ENCODE results near the gene RPL36. TPM values are rescaled to one million over a fixed set of nuclear protein-coding genes. Genes with fewer than 3 reads are reported as not detected.
A peak's percentile ranks its signal among the peaks of the same experiment; 100 is the strongest.

RPL36 gene
- total and polyA plus RNA-seq, 5 donors, result 451 to 727 (median 488) TPM

DNA sequence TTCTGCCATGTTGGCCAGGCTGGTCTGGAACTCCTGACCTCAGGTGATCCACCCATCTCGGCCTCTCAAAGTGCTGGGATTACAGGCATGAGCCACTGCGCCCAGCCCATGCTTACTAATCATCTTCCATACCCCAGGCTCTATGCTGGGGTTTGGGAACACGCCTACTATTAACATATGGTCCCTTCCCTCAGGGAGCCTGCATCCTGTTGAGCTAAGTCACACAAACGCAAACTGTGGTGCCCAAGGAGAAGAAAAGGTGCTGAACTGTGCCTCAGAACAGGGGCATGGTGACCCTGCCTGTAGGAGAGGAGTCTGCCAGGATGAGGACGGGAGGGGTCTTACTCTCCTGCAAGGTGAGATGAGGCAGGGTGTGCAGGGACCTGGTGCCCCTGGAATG is 15.4 kb upstream of the RPL36 start:
- no peak for ATAC-seq
- 85% methylated on average over 5 of the region's 5 CpGs for WGBS
- intact Hi-C loops (cut with DNase I), result no loop called here

DNA sequence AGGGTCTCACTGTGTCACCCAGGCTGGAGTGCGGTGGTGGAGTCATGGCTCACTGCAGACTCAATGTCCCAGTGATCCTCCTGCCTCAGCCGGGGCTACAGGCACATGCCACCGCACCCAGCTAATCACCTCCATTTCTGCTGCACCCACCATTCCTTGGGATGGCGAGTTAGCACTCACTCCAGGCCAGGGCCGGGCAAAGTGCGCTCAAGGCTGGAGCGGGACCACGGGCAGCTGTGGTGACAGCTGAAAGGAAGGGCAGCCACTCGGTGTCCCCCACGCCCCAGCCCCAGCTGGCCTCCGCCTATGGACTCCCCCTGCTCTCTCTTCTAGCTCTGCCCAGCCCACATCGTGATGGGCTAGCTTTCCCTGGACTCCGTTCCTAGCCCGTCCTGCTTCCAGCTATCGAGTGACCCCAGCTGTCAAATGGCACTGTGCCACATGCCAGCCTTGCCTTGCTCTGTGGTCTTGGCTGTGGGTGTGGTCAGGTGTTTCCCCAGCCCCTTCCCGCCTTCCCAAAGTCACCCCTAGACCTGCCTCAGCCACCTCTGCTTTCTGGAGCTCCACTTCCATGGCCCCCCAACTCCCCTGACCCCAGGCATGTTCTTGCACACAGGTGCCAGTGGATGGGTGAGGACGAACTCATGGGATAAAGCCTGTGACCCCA is 13.9 kb upstream of the RPL36 start:
- H3K4me1 ChIP-seq (ENCODE audit: control insufficient read depth, insufficient read depth, low read length), result peaks cover 12% of the 10 kb centered on the region
- H3K4me3 ChIP-seq (ENCODE audit: low read length), result no peak overlapping the region
- no peaks in the 10 kb centered on the region for H3K9me3 ChIP-seq (ENCODE audit: control insufficient read depth, low read length)
- H3K27me3 ChIP-seq (ENCODE audit: control insufficient read depth, insufficient read depth), result no peaks in the 10 kb centered on the region
- WGBS, result 65% methylated on average over 17 of the region's 17 CpGs
- DNase-seq (peak in 1 of 3 donors; percentile 55), ATAC-seq (no peak)
- H3K27ac ChIP-seq (ENCODE audit: low read length), result no peak overlapping the region
- intact Hi-C loops (cut with DNase I), result no loop called here

More for the DNA sequence above, 15.4 kb upstream of the RPL36 start:
- Histone ChIP-seq H3K9me3 (ENCODE audit: control insufficient read depth, low read length) (no peaks in the 10 kb centered on the region), H3K27ac (ENCODE audit: low read length) (no peak overlapping the region), H3K4me3 (ENCODE audit: low read length) (no peak overlapping the region), H3K27me3 (ENCODE audit: control insufficient read depth, insufficient read depth) (no peaks in the 10 kb centered on the region), H3K4me1 (ENCODE audit: control insufficient read depth, insufficient read depth, low read length) (peaks cover 9% of the 10 kb centered on the region)
- DNase-seq, result peak in 1 of 3 donors; percentile 9

DNA sequence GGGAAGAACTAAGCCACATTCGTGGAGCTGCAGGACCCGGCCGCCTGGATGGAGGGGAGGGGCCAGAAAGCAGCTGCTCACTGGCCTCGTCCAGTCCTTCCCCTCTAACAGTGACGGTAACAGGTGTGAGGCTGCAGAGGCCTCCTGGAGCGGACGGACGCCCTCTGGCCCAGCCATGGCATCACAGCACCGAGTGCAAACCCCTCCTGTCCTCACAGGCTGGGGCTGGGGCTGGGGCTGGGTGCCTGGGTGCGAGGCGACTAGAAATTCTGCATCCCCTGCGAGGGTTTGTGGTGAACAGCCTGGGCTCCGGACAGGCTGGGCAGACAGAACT is 13.4 kb upstream of the RPL36 start:
- no peak overlapping the region for H3K27ac ChIP-seq (ENCODE audit: low read length)
- no peaks in the 10 kb centered on the region for H3K27me3 ChIP-seq (ENCODE audit: control insufficient read depth, insufficient read depth)
- intact Hi-C loops (cut with DNase I), result no loop called here
- DNase-seq, result peak in 1 of 3 donors; percentile 57
- H3K4me1 ChIP-seq (ENCODE audit: control insufficient read depth, insufficient read depth, low read length), result peaks cover 13% of the 10 kb centered on the region
- no peaks in the 10 kb centered on the region for H3K9me3 ChIP-seq (ENCODE audit: control insufficient read depth, low read length)
- 64% methylated on average over 13 of the region's 13 CpGs for WGBS
- ATAC-seq, result no peak
- no peak overlapping the region for H3K4me3 ChIP-seq (ENCODE audit: low read length)

DNA sequence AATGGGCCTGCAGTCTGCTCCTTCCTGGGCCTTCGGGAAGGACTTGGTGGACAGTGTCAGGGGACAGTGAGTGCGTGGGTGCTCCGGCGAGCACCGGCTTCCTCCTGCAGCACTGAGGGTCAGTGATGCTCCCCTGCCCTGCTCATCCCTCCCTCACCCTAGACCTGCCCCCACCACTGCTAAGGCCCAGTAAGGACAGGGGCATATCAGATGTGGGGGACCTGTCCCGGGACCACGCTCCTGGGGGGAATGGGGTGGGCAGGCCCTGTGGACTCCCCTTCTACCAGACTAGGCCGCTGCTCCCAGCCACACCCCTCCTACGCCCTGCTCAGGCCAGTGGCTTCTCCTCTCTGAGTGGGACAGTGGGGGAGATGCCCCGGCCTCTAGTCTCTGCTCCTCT is 13.0 kb upstream of the RPL36 start:
- ATAC-seq (no peak), DNase-seq (peak in 1 of 3 donors; percentile 43)
- WGBS, result 92% methylated on average over 10 of the region's 10 CpGs
- intact Hi-C loops (cut with DNase I), result no loop called here
- Histone ChIP-seq H3K4me3 (ENCODE audit: low read length) (no peak overlapping the region), H3K27ac (ENCODE audit: low read length) (no peak overlapping the region), H3K4me1 (ENCODE audit: control insufficient read depth, insufficient read depth, low read length) (peaks cover 13% of the 10 kb centered on the region), H3K9me3 (ENCODE audit: control insufficient read depth, low read length) (no peaks in the 10 kb centered on the region), H3K27me3 (ENCODE audit: control insufficient read depth, insufficient read depth) (no peaks in the 10 kb centered on the region)

DNA sequence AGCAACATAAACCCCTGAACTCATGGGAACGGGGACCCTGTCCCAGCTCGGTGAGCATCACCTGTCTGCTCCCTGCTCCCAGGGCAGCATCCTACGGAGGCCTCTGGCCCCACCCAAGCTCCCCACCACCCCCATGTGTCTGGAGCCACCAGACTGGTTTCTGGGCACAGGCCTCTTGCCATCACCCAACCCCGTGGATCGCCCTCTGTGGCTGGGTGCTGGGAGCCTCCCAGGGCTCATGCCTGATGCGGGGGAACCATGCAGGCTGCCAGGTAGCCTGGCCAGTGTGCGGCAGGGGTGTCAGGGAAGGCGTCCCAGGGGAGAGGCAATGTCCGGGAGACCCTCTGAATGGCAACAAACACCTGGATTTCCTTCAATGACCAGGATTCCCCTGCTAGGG is 12.5 kb upstream of the RPL36 start:
- ATAC-seq (no peak), DNase-seq (peak in 1 of 3 donors; percentile 51)
- no peaks in the 10 kb centered on the region for H3K9me3 ChIP-seq (ENCODE audit: control insufficient read depth, low read length)
- H3K4me3 ChIP-seq (ENCODE audit: low read length), result no peak overlapping the region
- H3K4me1 ChIP-seq (ENCODE audit: control insufficient read depth, insufficient read depth, low read length), result peaks cover 13% of the 10 kb centered on the region
- no peak overlapping the region for H3K27ac ChIP-seq (ENCODE audit: low read length)
- 88% methylated on average over 9 of the region's 9 CpGs for WGBS
- intact Hi-C loops (cut with DNase I), result no loop called here
- no peaks in the 10 kb centered on the region for H3K27me3 ChIP-seq (ENCODE audit: control insufficient read depth, insufficient read depth)

DNA sequence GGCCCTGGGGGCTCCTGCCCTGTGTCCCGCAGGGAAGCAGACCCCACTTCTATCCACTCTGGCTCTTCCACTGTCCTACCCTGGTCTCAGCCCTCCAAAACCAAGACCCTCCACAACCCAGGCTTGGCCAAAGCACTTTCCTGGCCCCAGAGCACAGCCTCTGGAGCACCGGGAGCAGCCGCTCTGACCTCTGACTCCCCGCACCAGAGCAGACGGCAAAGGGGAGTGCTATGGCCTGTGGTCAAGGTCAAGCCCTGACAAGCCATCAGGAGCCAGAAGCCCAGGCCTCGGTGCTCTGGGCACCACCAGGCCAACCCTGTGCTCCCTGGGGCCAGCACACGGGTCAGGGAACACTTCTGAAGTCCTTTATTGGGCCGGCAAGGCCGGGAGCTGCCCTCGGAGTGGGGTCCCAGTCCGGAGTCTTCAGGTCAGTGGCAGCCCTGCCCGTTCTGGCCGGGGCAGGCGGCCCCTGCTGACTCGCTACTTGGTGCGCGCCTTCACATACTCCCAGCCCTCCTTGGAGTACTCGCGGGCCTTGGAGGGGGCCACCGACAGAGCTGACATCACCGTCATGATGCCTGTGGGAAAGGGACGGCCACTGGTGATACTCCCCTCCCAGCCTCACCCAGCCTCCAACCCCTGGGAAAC is 11.9 kb upstream of the RPL36 start:
- ATAC-seq, result no peak
- H3K9me3 ChIP-seq (ENCODE audit: control insufficient read depth, low read length), result no peaks in the 10 kb centered on the region
- no peak overlapping the region for H3K27ac ChIP-seq (ENCODE audit: low read length)
- intact Hi-C loops (cut with DNase I), result no loop called here
- peak in 2 of 3 donors; percentile 15 to 48 for DNase-seq
- WGBS, result 88% methylated on average over 22 of the region's 22 CpGs
- H3K27me3 ChIP-seq (ENCODE audit: control insufficient read depth, insufficient read depth), result no peaks in the 10 kb centered on the region
- H3K4me1 ChIP-seq (ENCODE audit: control insufficient read depth, insufficient read depth, low read length), result peaks cover 13% of the 10 kb centered on the region
- H3K4me3 ChIP-seq (ENCODE audit: low read length), result no peak overlapping the region

DNA sequence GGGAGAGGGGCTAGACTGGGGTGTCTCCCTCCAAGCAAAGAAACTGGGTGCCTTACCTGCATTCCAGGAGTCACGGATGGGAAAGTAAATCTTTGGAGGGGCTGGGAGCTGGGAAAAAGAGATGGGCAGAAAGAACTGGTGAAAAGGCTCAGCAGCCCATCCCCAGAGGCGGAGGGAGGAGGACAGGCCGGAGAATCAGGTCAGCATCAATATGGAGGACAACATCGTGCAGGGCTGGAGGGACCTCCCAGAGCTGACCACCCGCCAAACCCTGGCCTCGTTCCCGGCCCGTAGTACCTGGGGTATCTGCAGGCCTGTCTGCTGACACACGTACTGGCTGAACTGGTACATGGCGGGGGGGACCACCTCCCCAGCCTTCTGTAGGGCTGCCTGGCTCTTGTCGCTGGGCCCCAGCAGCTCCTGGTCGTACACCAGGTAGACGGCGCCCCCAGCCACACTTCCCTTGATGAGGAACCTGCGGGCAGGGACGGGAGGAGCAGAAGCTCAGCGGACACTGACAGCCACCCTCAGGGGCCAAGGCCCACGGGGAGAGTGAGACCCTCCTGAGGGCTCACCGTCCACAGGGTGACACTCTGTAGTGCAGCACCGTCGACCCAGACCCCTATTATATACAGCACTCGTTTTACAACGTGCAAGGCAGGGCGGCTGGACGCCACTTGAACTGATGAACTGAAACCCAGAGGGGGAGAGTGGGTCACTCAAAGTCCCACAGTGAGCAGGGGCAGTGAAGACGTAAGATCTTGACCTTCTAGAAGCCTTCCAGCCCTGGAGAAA is 10.6 kb upstream of the RPL36 start:
- DNase-seq (peak; percentile 47 to 75 (median 67)), ATAC-seq (peak in 1 of 2 donors; percentile 0)
- intact Hi-C loops (cut with DNase I), result no loop called here
- Histone ChIP-seq H3K27me3 (ENCODE audit: control insufficient read depth, insufficient read depth) (no peaks in the 10 kb centered on the region), H3K9me3 (ENCODE audit: control insufficient read depth, low read length) (no peaks in the 10 kb centered on the region), H3K27ac (ENCODE audit: low read length) (peak overlapping the region; percentile 93), H3K4me3 (ENCODE audit: low read length) (peak overlapping the region; percentile 82), H3K4me1 (ENCODE audit: control insufficient read depth, insufficient read depth, low read length) (peaks cover 13% of the 10 kb centered on the region)
- 23% methylated on average over 26 of the region's 26 CpGs for WGBS

DNA sequence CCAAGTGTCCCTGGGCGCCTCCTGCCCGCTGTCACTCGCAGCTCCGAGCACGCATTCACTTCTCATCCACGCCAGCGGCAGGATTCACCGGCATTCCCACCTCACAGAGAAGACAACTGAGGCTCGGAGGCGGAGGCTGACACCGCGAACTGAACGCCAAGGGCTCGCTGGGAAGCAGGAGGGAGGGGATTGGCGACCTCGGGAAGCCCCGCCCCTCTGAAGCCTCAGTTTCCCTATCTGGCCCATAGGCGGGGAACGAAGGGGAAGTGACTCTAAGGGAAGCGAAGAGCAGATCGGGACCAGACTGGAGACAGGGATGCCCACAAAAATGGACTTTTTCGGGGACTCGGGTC is 10.0 kb upstream of the RPL36 start:
- Histone ChIP-seq H3K9me3 (ENCODE audit: control insufficient read depth, low read length) (no peaks in the 10 kb centered on the region), H3K4me1 (ENCODE audit: control insufficient read depth, insufficient read depth, low read length) (peaks cover 13% of the 10 kb centered on the region), H3K4me3 (ENCODE audit: low read length) (peak overlapping the region; percentile 82), H3K27me3 (ENCODE audit: control insufficient read depth, insufficient read depth) (no peaks in the 10 kb centered on the region), H3K27ac (ENCODE audit: low read length) (peak overlapping the region; percentile 93)
- intact Hi-C loops (cut with DNase I), result no loop called here
- ATAC-seq (peak; percentile 0 to 9), DNase-seq (peak; percentile 65 to 85 (median 83))
- WGBS, result under 1% methylated on average over 23 of the region's 23 CpGs

DNA sequence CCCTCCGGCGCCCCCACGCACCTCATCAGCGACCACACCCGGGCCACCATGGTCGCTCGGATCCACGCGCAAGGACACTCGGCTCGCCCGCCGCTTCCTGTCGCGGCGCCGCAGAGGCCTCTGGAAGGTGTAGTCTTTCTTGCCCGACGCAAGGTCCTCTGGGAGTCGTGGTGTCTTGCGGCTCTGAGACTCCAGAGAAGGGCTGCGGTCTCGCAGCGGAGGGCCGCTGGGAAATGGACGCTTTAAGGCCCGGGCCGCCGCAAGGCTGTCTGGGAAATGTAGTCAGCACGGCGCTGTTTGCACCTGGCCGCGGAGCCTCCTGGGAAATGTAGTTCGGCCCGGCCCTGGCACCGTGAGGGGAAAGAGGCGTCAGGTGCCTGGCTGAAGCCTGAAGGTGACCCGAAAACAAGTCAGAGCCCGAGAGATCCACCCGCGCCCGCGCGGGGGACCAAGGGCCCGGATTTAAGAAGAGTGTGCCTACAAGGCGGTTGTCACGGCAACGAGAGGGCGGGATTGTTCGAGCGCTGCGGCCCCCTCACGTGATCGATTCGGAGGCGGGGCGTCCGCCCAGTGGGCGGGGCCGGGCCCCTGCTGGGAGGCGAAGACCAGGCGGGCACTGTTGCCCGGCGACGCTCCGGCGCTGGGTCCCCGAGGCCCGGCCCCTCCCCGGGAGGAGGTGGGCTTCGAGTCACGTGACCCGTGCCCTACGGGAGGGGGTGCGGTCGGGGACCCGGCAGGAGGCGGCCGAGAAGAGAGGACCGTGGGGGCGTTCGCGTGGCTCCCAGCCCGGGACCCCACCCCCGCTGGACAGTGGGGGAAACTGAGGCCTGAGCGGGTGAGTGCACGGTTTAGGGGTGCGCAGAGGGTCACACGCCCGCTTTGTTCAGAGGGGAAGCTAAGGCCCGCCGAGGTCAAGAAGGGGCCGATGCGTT is 9.4 kb upstream of the RPL36 start, which contains the start of the genes HSD11B1L and MICOS13:
Gene HSD11B1L, plus strand, starts transcription at position 591 of the 932 bp plus-strand sequence. CDS start 3,806 bp downstream, outside the sequence.
Gene MICOS13, minus strand, starts transcription at position 80 of the 932 bp plus-strand sequence. Its CDS starts 30 bp downstream, at position 50.
- peak; percentile 93 to 96 for ATAC-seq
- under 1% methylated on average over 94 of the region's 94 CpGs for WGBS
- intact Hi-C loops (cut with DNase I), result no loop called here

DNA sequence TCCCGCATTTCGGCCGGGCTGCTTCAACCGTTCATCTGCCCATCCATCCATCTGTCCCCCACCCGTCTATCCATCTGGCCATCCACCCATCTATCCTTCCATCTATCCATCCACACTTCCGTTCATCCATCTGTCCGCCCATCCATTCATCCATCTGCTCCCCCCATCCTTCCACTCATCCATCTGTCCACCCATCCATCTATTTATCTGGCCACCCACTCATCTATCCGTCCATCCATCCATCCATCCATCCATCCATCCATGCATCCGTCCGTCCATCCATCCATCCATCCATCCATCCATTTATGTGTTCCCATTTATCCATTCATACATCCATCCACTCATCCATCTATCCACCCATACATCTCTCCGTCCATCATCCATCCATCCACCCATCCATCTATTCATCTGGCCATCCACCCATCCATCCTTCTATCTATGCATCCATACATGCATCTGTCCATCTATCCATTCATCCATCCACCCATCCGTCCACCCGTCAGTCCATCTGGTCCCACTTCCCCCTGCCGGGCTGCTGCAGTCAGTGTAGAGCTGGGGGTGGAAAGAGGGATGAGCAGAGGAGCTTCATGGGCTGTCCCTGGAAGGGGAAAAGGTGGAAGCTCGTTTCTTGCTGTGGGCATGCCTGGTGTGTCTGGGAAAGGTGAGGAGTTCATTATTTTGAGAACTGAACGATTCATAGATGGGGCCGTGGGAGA is 8.5 kb upstream of the RPL36 start:
- ATAC-seq, result no peak
- Histone ChIP-seq H3K4me3 (ENCODE audit: low read length) (peak overlapping the region; percentile 82), H3K4me1 (ENCODE audit: control insufficient read depth, insufficient read depth, low read length) (peaks cover 9% of the 10 kb centered on the region), H3K9me3 (ENCODE audit: control insufficient read depth, low read length) (no peaks in the 10 kb centered on the region), H3K27me3 (ENCODE audit: control insufficient read depth, insufficient read depth) (no peaks in the 10 kb centered on the region), H3K27ac (ENCODE audit: low read length) (no peak overlapping the region)
- peak in 1 of 3 donors; percentile 22 for DNase-seq
- WGBS, result 63% methylated on average over 17 of the region's 17 CpGs
- intact Hi-C loops (cut with DNase I), result no loop called here

More for the DNA sequence above, 9.4 kb upstream of the RPL36 start, which contains the start of the genes HSD11B1L and MICOS13:
- DNase-seq, result peak; percentile 99 to 100 (median 99)
- peak within 1 kb of the TSS; percentile 93 for H3K27ac ChIP-seq (ENCODE audit: low read length)
- H3K27me3 ChIP-seq (ENCODE audit: control insufficient read depth, insufficient read depth), result no peaks in the 10 kb centered on the region
- peak within 1 kb of the TSS; percentile 82 for H3K4me3 ChIP-seq (ENCODE audit: low read length)
- peaks cover 13% of the 10 kb centered on the region for H3K4me1 ChIP-seq (ENCODE audit: control insufficient read depth, insufficient read depth, low read length)
- no peaks in the 10 kb centered on the region for H3K9me3 ChIP-seq (ENCODE audit: control insufficient read depth, low read length)

Measured in right cardiac atrium (tissue), 5 donors.